ENCODE measurements around the gene FANCC. TPM values are rescaled to one million over a fixed set of nuclear protein-coding genes. Genes with fewer than 3 reads are reported as not detected.

Gene FANCC
- total and polyA plus RNA-seq, 2 of the 8 experiments (the other 6 are each of a cell fraction or from before 2014, with no cell fraction given), result 7.8 to 15.2 TPM

- TF ChIP-seq CHD7 (IDR thresholded peaks at IDR 0.05; ENCODE audit: insufficient replicate concordance, low read length) (no peak), TAF7 (optimal IDR thresholded peaks at IDR 0.05; ENCODE audit: borderline replicate concordance, low read depth, low read length) (no peak), BCL11A (IDR thresholded peaks at IDR 0.05; ENCODE audit: low read depth in 2 of 2, low read length in 2 of 2) (no peak), CBX8 (IDR thresholded peaks at IDR 0.05; ENCODE audit: borderline replicate concordance, low read depth, low read length) (no peak), CTBP2 (IDR thresholded peaks at IDR 0.05; ENCODE audit: borderline replicate concordance, insufficient read depth, insufficient read length, low read length) (no peak), TAF1 (IDR thresholded peaks at IDR 0.05; ENCODE audit: low read depth, low read length) (no peak), JUN (IDR thresholded peaks at IDR 0.05; ENCODE audit: low read depth, low read length) (no peak)
Measured at GRCh38 chr9:95316274-95316673, 1.2 kb downstream of the FANCC start (continued).
